MM.1S (cell line): ENCODE measurements around the gene MDH2.

Experiments
- DNase-seq: peaks from one replicate; pipeline ENCODE4 v3.0.0-alpha.2; 2015
- H2AFZ ChIP-seq: fragments of 300-600 bp; sonication (generic); 2 replicates; pipeline ENCODE4 v1.6.0; 2016; ENCODE audit warnings: antibody characterized with exemption, low read length
- H3F3A ChIP-seq: fragments of 300-600 bp; sonication (generic); 2 replicates; pipeline ENCODE4 v1.6.1; 2016; ENCODE audit warnings: mild to moderate bottlenecking, antibody characterized with exemption, low read length, moderate library complexity, mixed read lengths; ENCODE audit not compliant: insufficient read depth
- H3K27ac ChIP-seq: fragments of 300-600 bp; sonication (generic); 2 replicates; pipeline ENCODE4 v1.5.1; 2016; ENCODE audit warnings: mild to moderate bottlenecking, low read length
- H3K27me3 ChIP-seq: fragments of 300-600 bp; sonication (generic); replicated peaks from 2 replicates; pipeline ENCODE4 v1.6.0; 2016; ENCODE audit warnings: low read length; ENCODE audit not compliant: insufficient read depth
- H3K36me3 ChIP-seq: fragments of 300-600 bp; sonication (generic); replicated peaks from 2 replicates; pipeline ENCODE4 v1.6.1; 2016; ENCODE audit warnings: mild to moderate bottlenecking, low read length, mixed read lengths; ENCODE audit not compliant: insufficient read depth
- H3K4me1 ChIP-seq: fragments of 300-600 bp; sonication (generic); 2 replicates; pipeline ENCODE4 v1.6.1; 2016; ENCODE audit warnings: low read length, mixed read lengths
- H3K4me2 ChIP-seq: fragments of 300-600 bp; sonication (generic); 2 replicates; pipeline ENCODE4 v1.6.0; 2016; ENCODE audit warnings: low read depth, low read length
- H3K4me3 ChIP-seq: fragments of 300-600 bp; sonication (generic); 2 replicates; pipeline ENCODE4 v1.5.1; 2016; ENCODE audit warnings: low read length, mixed read lengths
- H3K79me2 ChIP-seq: fragments of 300-600 bp; sonication (generic); 2 replicates; pipeline ENCODE4 v1.6.1; 2016; ENCODE audit warnings: mixed run types, low read length, mixed read lengths
- H3K9ac ChIP-seq: fragments of 300-600 bp; sonication (generic); 2 replicates; pipeline ENCODE4 v1.6.1; 2016; ENCODE audit warnings: low read length, mixed read lengths
- H3K9me2 ChIP-seq: fragments of 300-600 bp; sonication (generic); replicated peaks from 2 replicates; pipeline ENCODE4 v1.6.1; 2016; ENCODE audit warnings: mild to moderate bottlenecking, low read length, mixed read lengths; ENCODE audit not compliant: insufficient read depth
- H3K9me3 ChIP-seq: fragments of 300-600 bp; sonication (generic); replicated peaks from 2 replicates; pipeline ENCODE4 v1.6.1; 2016; ENCODE audit warnings: mild to moderate bottlenecking, low read length, mixed read lengths; ENCODE audit not compliant: insufficient read depth
- H4K20me1 ChIP-seq: fragments of 300-600 bp; sonication (generic); 2 replicates; pipeline ENCODE4 v1.6.1; 2016; ENCODE audit warnings: mild to moderate bottlenecking, low read length, moderate library complexity, mixed read lengths; ENCODE audit not compliant: insufficient read depth
- CTCF ChIP-seq: fragments of 300-600 bp; sonication (generic); IDR thresholded peaks from 2 replicates; pipeline ENCODE4 v1.5.1; 2016; ENCODE audit warnings: antibody characterized with exemption, low read length, mixed read lengths
- EZH2 ChIP-seq: fragments of 300-600 bp; sonication (generic); optimal IDR thresholded peaks from 2 replicates; pipeline ENCODE3; 2017; ENCODE audit warnings: low read depth, mild to moderate bottlenecking, antibody characterized with exemption, low read length, mixed read lengths
- EZH2phosphoT487 ChIP-seq: fragments of 300-600 bp; sonication (generic); IDR thresholded peaks from 2 replicates; pipeline ENCODE4 v1.6.1; 2018; ENCODE audit warnings: antibody characterized with exemption, low read length

MDH2 gene

GRCh38 chr7:76063114-76063513 lies 15.2 kb downstream of the MDH2 start:
- no peaks in the 10 kb centered on the region for H4K20me1 ChIP-seq
- no peaks in the 10 kb centered on the region for H3F3A ChIP-seq
- no peaks in the 10 kb centered on the region for H3K4me1 ChIP-seq
- TF ChIP-seq CTCF, result no peak
- TF ChIP-seq EZH2, result no peak
- no peak for TF ChIP-seq EZH2phosphoT487
- H2AFZ ChIP-seq, result no peak overlapping the region
- H3K36me3 ChIP-seq, result peaks cover 10% of the 10 kb centered on the region; the same call in 1 of the 2 replicates
- no peaks in the 10 kb centered on the region for H3K9me2 ChIP-seq
- H3K9ac ChIP-seq, result no peak overlapping the region
- no peaks in the 10 kb centered on the region for H3K79me2 ChIP-seq
- H3K9me3 ChIP-seq, result no peaks in the 10 kb centered on the region
- no peak for DNase-seq
- no peak overlapping the region for H3K27ac ChIP-seq
- H3K4me3 ChIP-seq, result no peak overlapping the region
- no peak overlapping the region for H3K4me2 ChIP-seq
- H3K27me3 ChIP-seq, result no peaks in the 10 kb centered on the region

- Histone ChIP-seq H3K4me3 (no peak overlapping the region), H3K9ac (no peak overlapping the region), H3K9me2 (no peaks in the 10 kb centered on the region), H3K4me1 (no peaks in the 10 kb centered on the region), H2AFZ (no peak overlapping the region), H3K27ac (no peak overlapping the region), H4K20me1 (no peaks in the 10 kb centered on the region), H3K9me3 (no peaks in the 10 kb centered on the region), H3K36me3 (peaks cover 10% of the 10 kb centered on the region; the same call in 1 of the 2 replicates), H3K79me2 (no peaks in the 10 kb centered on the region), H3K27me3 (no peaks in the 10 kb centered on the region), H3F3A (no peaks in the 10 kb centered on the region), H3K4me2 (no peak overlapping the region)
- no peak for DNase-seq
- TF ChIP-seq EZH2phosphoT487, result no peak
- TF ChIP-seq CTCF, result no peak
- TF ChIP-seq EZH2, result no peak
These were observed 15.6 kb downstream of the MDH2 start for GRCh38 chr7:76063525-76063924.

DNA sequence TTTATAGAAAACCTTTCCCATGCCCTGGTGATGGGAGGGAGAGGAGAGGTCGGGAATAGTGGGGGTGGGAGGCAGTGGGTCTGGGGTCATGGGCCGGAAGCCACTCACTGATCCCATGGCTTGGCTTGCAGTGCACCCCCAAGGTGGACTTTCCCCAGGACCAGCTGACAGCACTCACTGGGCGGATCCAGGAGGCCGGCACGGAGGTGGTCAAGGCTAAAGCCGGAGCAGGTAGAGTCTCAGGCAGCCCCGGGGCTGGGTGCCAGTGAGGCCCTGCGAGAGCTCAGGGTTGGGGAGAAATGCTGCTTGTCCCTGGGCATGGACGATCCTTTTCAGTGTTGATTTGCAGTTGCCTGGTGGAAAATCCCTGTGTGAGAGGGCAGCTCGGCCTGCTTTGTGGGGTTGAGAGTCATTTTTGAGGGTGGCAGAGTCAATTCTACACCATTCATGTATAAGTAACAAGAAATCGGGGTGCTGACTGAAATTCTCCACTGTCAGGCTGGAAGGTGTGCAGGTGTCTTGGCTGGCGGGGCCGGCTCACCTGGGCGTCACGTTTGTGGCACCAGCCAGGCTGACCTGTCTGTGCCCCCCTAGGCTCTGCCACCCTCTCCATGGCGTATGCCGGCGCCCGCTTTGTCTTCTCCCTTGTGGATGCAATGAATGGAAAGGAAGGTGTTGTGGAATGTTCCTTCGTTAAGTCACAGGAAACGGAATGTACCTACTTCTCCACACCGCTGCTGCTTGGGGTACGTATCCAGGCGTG lies 16.5 kb downstream of the MDH2 start:
- Histone ChIP-seq H3K27me3 (no peaks in the 10 kb centered on the region), H3K4me3 (no peak overlapping the region), H3K79me2 (no peaks in the 10 kb centered on the region), H4K20me1 (no peaks in the 10 kb centered on the region), H3K36me3 (peaks cover 10% of the 10 kb centered on the region; the same call in 1 of the 2 replicates), H3K9me3 (no peaks in the 10 kb centered on the region), H3K4me2 (no peak overlapping the region), H3K9me2 (no peaks in the 10 kb centered on the region), H2AFZ (no peak overlapping the region), H3K4me1 (no peaks in the 10 kb centered on the region), H3K27ac (no peak overlapping the region), H3F3A (no peaks in the 10 kb centered on the region), H3K9ac (no peak overlapping the region)
- no peak for TF ChIP-seq EZH2phosphoT487
- no peak for TF ChIP-seq CTCF
- TF ChIP-seq EZH2, result no peak
- DNase-seq, result no peak
